ENCODE measurements around the gene SIRPA.

GRCh38 chr20:1944345-1945091 is 49.3 kb downstream of the SIRPA start:
- TF ChIP-seq, protein P1, sequence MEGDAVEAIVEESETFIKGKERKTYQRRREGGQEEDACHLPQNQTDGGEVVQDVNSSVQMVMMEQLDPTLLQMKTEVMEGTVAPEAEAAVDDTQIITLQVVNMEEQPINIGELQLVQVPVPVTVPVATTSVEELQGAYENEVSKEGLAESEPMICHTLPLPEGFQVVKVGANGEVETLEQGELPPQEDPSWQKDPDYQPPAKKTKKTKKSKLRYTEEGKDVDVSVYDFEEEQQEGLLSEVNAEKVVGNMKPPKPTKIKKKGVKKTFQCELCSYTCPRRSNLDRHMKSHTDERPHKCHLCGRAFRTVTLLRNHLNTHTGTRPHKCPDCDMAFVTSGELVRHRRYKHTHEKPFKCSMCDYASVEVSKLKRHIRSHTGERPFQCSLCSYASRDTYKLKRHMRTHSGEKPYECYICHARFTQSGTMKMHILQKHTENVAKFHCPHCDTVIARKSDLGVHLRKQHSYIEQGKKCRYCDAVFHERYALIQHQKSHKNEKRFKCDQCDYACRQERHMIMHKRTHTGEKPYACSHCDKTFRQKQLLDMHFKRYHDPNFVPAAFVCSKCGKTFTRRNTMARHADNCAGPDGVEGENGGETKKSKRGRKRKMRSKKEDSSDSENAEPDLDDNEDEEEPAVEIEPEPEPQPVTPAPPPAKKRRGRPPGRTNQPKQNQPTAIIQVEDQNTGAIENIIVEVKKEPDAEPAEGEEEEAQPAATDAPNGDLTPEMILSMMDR (IDR thresholded peaks at IDR 0.05) = no peak
- TF ChIP-seq POLR2AphosphoS5 (IDR thresholded peaks at IDR 0.05) = no peak
- no peak for TF ChIP-seq POLR2A (IDR thresholded peaks at IDR 0.05)
